DOHH2 (cell line): ENCODE measurements around the gene NOD2.

Experiments
- H3F3A ChIP-seq: fragments of 200-600 bp; sonication (generic), shearing (Covaris generic); 2 replicates; pipeline ENCODE4 v1.6.0; 2016; ENCODE audit warnings: antibody characterized with exemption, mild to moderate bottlenecking; ENCODE audit not compliant: control insufficient read depth, insufficient read depth
- H3K27ac ChIP-seq: fragments of 200-600 bp; sonication (generic); 2 replicates; pipeline ENCODE4 v1.5.1; 2014; ENCODE audit warnings: low read depth, mild to moderate bottlenecking, low read length, moderate library complexity
- H3K27me3 ChIP-seq: fragments of 200-600 bp; sonication (generic); 2 replicates; pipeline ENCODE4 v1.6.1; 2014; ENCODE audit warnings: mild to moderate bottlenecking, low read length, mixed read lengths; ENCODE audit not compliant: control insufficient read depth
- H3K36me3 ChIP-seq: fragments of 200-600 bp; sonication (generic); 2 replicates; pipeline ENCODE4 v1.6.1; 2014; ENCODE audit warnings: mild to moderate bottlenecking, low read length, moderate library complexity, mixed read lengths; ENCODE audit not compliant: control insufficient read depth
- H3K4me1 ChIP-seq: fragments of 200-600 bp; sonication (generic); 2 replicates; pipeline ENCODE4 v1.6.1; 2014; ENCODE audit warnings: mild to moderate bottlenecking, low read length, mixed read lengths; ENCODE audit not compliant: control insufficient read depth
- H3K4me2 ChIP-seq: fragments of 200-600 bp; sonication (generic); 2 replicates; pipeline ENCODE4 v1.6.0; 2014; ENCODE audit warnings: mild to moderate bottlenecking, low read length, moderate library complexity
- H3K4me3 ChIP-seq: fragments of 200-600 bp; sonication (generic); 2 replicates; pipeline ENCODE4 v1.5.1; 2014; ENCODE audit warnings: mild to moderate bottlenecking, low read length, mixed read lengths
- H3K79me2 ChIP-seq: fragments of 200-600 bp; sonication (generic); 2 replicates; pipeline ENCODE4 v1.6.1; 2014; ENCODE audit warnings: mild to moderate bottlenecking, low read length, mixed read lengths; ENCODE audit not compliant: control insufficient read depth
- H3K9me2 ChIP-seq: fragments of 200-600 bp; sonication (generic); replicated peaks from 2 replicates; pipeline ENCODE4 v1.6.1; 2014; ENCODE audit warnings: mild to moderate bottlenecking, low read length, mixed read lengths; ENCODE audit not compliant: control insufficient read depth
- H3K9me3 ChIP-seq: fragments of 200-600 bp; sonication (generic); 2 replicates; pipeline ENCODE4 v1.6.1; 2014; ENCODE audit warnings: antibody characterized with exemption, low read length, mixed read lengths; ENCODE audit not compliant: control insufficient read depth, insufficient read depth
- H4K20me1 ChIP-seq: fragments of 200-600 bp; sonication (generic); 2 replicates; pipeline ENCODE4 v1.6.0; 2014; ENCODE audit warnings: low read depth, mild to moderate bottlenecking, antibody characterized with exemption, low read length, moderate library complexity; ENCODE audit not compliant: control insufficient read depth, insufficient read depth
- EZH2phosphoT487 ChIP-seq: fragments of 200-600 bp; sonication (generic); IDR thresholded peaks from 2 replicates; pipeline ENCODE4 v1.6.1; 2017; ENCODE audit warnings: borderline replicate concordance, mild to moderate bottlenecking, antibody characterized with exemption, low read length, moderate library complexity, mixed read lengths
- TF ChIP-seq, protein P1 (sequence below): fragments of 200-600 bp; sonication (generic); IDR thresholded peaks from one replicate; pipeline ENCODE4 v1.5.1; 2014; ENCODE audit warnings: antibody characterized with exemption, mild to moderate bottlenecking, low read depth, low read length; ENCODE audit not compliant: poor library complexity, severe bottlenecking

NOD2 gene

DNA sequence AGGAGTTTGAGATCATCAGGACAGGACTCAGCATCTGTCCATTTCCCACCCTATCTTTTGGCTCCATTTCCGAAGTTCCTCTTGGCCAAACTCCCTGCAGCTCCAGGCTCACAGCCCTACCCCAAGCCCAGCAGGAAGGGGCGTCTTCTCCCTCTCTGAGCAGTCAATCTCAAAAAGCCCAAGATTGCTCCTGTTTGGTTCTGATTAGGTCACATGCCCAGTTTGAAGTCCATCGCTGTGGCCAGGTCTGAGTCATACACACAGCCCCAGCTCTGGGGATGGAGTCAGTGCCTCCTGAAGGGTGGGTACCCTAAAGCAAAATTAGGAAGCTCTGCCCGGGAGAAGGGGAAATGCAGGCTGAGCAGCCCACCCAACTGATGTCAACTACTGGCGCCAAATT, 36.2 kb upstream of the NOD2 start:
- Histone ChIP-seq H3K27ac (no peak overlapping the region), H3K27me3 (no peaks in the 10 kb centered on the region), H4K20me1 (no peaks in the 10 kb centered on the region), H3K9me3 (no peaks in the 10 kb centered on the region), H3K4me1 (no peaks in the 10 kb centered on the region), H3K4me3 (no peak overlapping the region), H3K9me2 (no peaks in the 10 kb centered on the region), H3K79me2 (no peaks in the 10 kb centered on the region), H3K4me2 (no peak overlapping the region), H3K36me3 (no peaks in the 10 kb centered on the region), H3F3A (no peaks in the 10 kb centered on the region)
- TF ChIP-seq, protein P1, sequence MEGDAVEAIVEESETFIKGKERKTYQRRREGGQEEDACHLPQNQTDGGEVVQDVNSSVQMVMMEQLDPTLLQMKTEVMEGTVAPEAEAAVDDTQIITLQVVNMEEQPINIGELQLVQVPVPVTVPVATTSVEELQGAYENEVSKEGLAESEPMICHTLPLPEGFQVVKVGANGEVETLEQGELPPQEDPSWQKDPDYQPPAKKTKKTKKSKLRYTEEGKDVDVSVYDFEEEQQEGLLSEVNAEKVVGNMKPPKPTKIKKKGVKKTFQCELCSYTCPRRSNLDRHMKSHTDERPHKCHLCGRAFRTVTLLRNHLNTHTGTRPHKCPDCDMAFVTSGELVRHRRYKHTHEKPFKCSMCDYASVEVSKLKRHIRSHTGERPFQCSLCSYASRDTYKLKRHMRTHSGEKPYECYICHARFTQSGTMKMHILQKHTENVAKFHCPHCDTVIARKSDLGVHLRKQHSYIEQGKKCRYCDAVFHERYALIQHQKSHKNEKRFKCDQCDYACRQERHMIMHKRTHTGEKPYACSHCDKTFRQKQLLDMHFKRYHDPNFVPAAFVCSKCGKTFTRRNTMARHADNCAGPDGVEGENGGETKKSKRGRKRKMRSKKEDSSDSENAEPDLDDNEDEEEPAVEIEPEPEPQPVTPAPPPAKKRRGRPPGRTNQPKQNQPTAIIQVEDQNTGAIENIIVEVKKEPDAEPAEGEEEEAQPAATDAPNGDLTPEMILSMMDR: no peak
- no peak for TF ChIP-seq EZH2phosphoT487

DNA sequence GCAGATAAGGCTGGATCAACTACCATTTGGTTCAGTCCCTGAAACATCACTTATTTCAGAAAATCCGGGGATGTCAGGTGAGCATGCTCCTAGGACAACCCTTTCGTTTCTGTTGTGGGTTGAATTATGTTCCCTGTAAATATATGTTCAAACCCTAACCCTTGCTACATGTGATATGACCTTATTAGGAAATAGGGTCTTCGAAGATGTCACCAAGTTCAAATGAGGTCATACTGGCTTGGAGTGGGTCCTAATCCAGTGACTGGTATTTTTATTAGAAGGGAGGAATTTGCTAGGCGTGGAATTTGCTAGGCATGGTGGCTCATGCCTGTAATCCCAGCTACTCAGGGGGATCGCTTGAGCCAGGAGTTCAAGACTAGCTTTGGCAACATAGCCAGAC, 33.6 kb upstream of the NOD2 start:
- no peak for TF ChIP-seq EZH2phosphoT487
- TF ChIP-seq, protein P1: no peak
- H3K4me1 ChIP-seq: no peaks in the 10 kb centered on the region
- no peaks in the 10 kb centered on the region for H3K36me3 ChIP-seq
- no peaks in the 10 kb centered on the region for H3K27me3 ChIP-seq
- H3K4me3 ChIP-seq: no peak overlapping the region
- H4K20me1 ChIP-seq: no peaks in the 10 kb centered on the region
- no peak overlapping the region for H3K27ac ChIP-seq
- H3K79me2 ChIP-seq: no peaks in the 10 kb centered on the region
- H3K9me3 ChIP-seq: no peaks in the 10 kb centered on the region
- no peaks in the 10 kb centered on the region for H3K9me2 ChIP-seq
- H3K4me2 ChIP-seq: no peak overlapping the region
- H3F3A ChIP-seq: no peaks in the 10 kb centered on the region

DNA sequence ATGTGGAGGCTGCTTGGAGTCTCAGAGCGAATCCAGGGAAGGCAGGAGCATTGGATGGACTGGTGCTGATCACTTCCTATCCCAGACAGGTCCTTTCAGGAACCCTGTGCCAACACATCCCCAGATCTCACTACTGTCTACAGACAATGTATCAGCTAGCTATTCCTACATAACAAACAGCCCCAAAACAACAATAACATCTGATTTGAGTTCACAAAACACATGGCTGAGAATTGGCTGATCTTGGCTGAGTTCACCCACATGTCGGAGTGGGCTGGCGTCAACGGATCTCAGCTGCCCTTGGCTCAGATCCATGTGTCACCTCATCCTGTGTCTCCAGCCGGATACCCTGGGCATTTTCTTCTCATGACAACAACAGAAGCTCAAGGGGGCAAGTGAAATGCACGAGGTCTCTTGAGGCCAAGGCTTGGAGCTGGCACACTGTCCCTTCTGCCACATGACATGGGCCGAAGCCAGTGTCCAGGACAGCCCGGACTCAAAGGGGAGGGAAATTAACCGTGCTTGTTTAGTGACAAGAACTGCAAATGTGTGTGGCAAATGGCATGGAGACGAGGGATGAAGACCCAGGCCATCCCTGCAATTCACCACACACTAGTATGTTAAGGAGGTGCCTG, 31.0 kb upstream of the NOD2 start:
- H3K9me3 ChIP-seq: no peaks in the 10 kb centered on the region
- no peak for TF ChIP-seq EZH2phosphoT487
- TF ChIP-seq, protein P1: no peak
- H3K4me2 ChIP-seq: no peak overlapping the region
- H4K20me1 ChIP-seq: no peaks in the 10 kb centered on the region
- H3K9me2 ChIP-seq: no peaks in the 10 kb centered on the region
- no peak overlapping the region for H3K27ac ChIP-seq
- no peaks in the 10 kb centered on the region for H3K4me1 ChIP-seq
- no peaks in the 10 kb centered on the region for H3K27me3 ChIP-seq
- H3F3A ChIP-seq: no peaks in the 10 kb centered on the region
- no peaks in the 10 kb centered on the region for H3K79me2 ChIP-seq
- no peaks in the 10 kb centered on the region for H3K36me3 ChIP-seq
- no peak overlapping the region for H3K4me3 ChIP-seq
